ENCODE results near the gene BCL7A. TPM values are rescaled to one million over a fixed set of nuclear protein-coding genes. Genes with fewer than 3 reads are reported as not detected.

Gene BCL7A
- total RNA-seq, 1 experiment from 2014 or later, result 18.2 TPM

DNA sequence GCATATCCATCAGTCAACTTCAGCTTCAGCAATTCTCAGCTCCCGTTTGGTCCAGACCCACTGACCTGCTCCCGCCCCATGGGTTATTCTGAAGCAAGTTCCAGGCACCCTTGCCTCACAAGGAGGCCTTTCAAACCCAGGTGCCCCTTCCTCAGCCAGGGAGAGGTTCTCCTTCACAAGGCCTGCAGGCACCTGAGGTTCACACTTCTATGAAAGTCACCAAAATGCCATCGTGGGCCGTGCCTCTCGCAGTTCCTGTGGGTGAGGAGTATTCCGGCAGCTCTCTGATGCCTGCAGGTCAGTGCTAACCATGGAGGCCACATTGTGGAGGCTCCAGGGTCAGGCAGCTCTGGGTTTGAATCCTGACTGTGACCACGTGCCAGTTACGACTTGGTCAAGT lies 40.2 kb upstream of the BCL7A start:
- H4K5ac ChIP-seq (ENCODE audit: insufficient read length, low read depth, low read length), result no peak overlapping the region
- TF ChIP-seq CTCF (conservative IDR thresholded peaks at IDR 0.05), result no peak
- no peak overlapping the region for H2BK15ac ChIP-seq (ENCODE audit: low read depth, low read length)
- H3K79me1 ChIP-seq (ENCODE audit: insufficient read depth, low read depth, low read length, poor library complexity, severe bottlenecking), result no peaks in the 10 kb centered on the region
- H3K4ac ChIP-seq (ENCODE audit: low read depth, low read length), result no peak overlapping the region
- H3K56ac ChIP-seq (ENCODE audit: insufficient read length, low read depth, low read length), result no peak overlapping the region
- no peaks in the 10 kb centered on the region for H3K27me3 ChIP-seq (ENCODE audit: insufficient read depth, low read length)
- H4K20me1 ChIP-seq (ENCODE audit: control insufficient read depth, insufficient read depth, insufficient read length), result no peaks in the 10 kb centered on the region
- no peaks in the 10 kb centered on the region for H3K9me3 ChIP-seq (ENCODE audit: control insufficient read depth, low read depth, low read length)
- no peak overlapping the region for H2BK12ac ChIP-seq (ENCODE audit: insufficient read length, low read depth, low read length)
- Mint-ChIP-seq H3K9me3 (no peaks in the 10 kb centered on the region), H3K36me3 (ENCODE audit: insufficient read depth in 1 of 3, low read depth in 3 of 3) (no peaks in the 10 kb centered on the region), H3K4me1 (peaks cover 5 to 7% of the 10 kb centered on the region in 2 experiments), H3K4me3 (no peak overlapping the region), H3K27me3 (ENCODE audit: low read depth) (no peaks in the 10 kb centered on the region), H3K27ac (0 out of 7 replicates have a peak overlapping the region, but pooled peaks of 1 of the 3 experiments have one; percentile 40)
- WGBS (ENCODE audit: extremely low coverage, insufficient read length, low lambda C conversion rate), result no CpG with 5 or more reads among the region's 8 CpGs
- H3K23ac ChIP-seq (ENCODE audit: insufficient read length, low read depth, low read length), result no peak overlapping the region
- H2BK120ac ChIP-seq (ENCODE audit: low read depth, low read length, poor library complexity, severe bottlenecking), result no peak overlapping the region
- H4K8ac ChIP-seq (replicated peaks; ENCODE audit: insufficient read length, low read depth, low read length), result no peak overlapping the region
- no peak overlapping the region for H3K14ac ChIP-seq (ENCODE audit: insufficient read depth, low read length)
- no peaks in the 10 kb centered on the region for H3K23me2 ChIP-seq (ENCODE audit: insufficient read length, low read depth, low read length, poor library complexity, severe bottlenecking)
- no peak overlapping the region for H2BK5ac ChIP-seq (ENCODE audit: insufficient read length, low read length)
- H4K91ac ChIP-seq (ENCODE audit: insufficient read length, low read depth, low read length), result no peak overlapping the region
- no peak overlapping the region for H2AFZ ChIP-seq (ENCODE audit: low read length)
- H3K27ac ChIP-seq (ENCODE audit: insufficient read length, low read depth, low read length), result no peak overlapping the region
- DNase-seq, result no peak
- no peak overlapping the region for H3K9ac ChIP-seq (ENCODE audit: extremely low read depth, insufficient read length, low read length)
- H3K4me1 ChIP-seq (ENCODE audit: insufficient read depth, low read length), result no peaks in the 10 kb centered on the region; the same call in 1 of the 2 replicates
- no peak overlapping the region for H3T11ph ChIP-seq (ENCODE audit: low read length)
- no peak overlapping the region for H2BK20ac ChIP-seq (ENCODE audit: low read depth, low read length, poor library complexity, severe bottlenecking)
- no peaks in the 10 kb centered on the region for H3K79me2 ChIP-seq (ENCODE audit: insufficient read depth, low read length)
- H3K4me2 ChIP-seq (ENCODE audit: insufficient read depth, insufficient read length, low read length), result no peak overlapping the region
- H2AK5ac ChIP-seq (ENCODE audit: insufficient read length, low read length), result no peak overlapping the region
- no peak overlapping the region for H3K18ac ChIP-seq (ENCODE audit: insufficient read length, low read depth, low read length)

All from H9 (cell line).